OCI-LY7 (cell line): ENCODE data around the gene FEN1.

Source experiments
- CTCF ChIP-seq: fragments of 200-600 bp; sonication (generic); conservative IDR thresholded peaks from 2 replicates; pipeline ENCODE4 v1.5.1; 2014; ENCODE audit warnings: mild to moderate bottlenecking, antibody characterized with exemption, low read length, moderate library complexity, mixed read lengths
- EZH2phosphoT487 ChIP-seq: fragments of 200-600 bp; sonication (generic); IDR thresholded peaks from 2 replicates; pipeline ENCODE4 v1.6.1; 2018; ENCODE audit warnings: low read depth, borderline replicate concordance, mild to moderate bottlenecking, mixed run types, antibody characterized with exemption, low read length, moderate library complexity, mixed read lengths

DNA sequence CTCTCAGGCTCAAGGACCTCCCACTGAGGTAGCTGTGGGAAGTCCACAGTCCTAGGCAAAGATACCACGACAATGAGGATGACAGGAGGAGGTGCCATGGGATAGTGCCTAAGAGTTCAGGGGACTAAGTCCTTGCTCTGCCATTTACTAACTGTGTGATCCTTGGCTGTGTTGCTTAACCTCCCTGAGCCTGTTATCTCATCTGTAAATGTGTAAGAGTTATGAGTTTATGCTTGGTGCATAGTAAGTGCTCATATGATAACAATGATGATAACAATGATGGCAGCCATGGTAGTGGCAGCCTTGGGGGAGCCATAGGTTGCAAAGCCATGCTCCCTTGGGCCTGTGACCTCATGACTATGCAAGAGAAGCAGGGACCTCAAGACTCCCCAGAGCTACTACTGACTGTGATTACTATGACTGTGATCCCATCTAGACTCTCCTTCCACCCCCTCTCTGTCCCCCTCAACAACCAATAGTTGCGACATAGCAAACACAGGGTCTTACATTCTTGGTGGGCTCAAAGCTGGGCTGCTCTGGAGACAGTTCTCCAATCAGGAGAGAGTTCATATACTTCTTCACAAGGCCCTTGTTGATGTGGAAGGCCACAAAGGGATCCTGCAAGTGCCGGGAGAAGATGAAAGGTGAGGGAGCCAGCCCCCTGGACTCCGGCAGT, 20.2 kb downstream of the FEN1 start:
- TF ChIP-seq CTCF = no peak
- TF ChIP-seq EZH2phosphoT487 = no peak
